Measurements from ENCODE around the gene PPP1R12B. TPM values are rescaled to one million over a fixed set of nuclear protein-coding genes. Genes with fewer than 3 reads are reported as not detected.
A peak's percentile ranks its signal among the peaks of the same experiment; 100 is the strongest.
"Not testable (repeated sequence)": the region's sequence is repeated elsewhere in the genome, so short reads cannot be mapped to it uniquely, and the experiment has no call there.

Gene PPP1R12B
- total RNA-seq, 8 experiments from 2014 or later, result 9.7 to 113 (median 18.6) TPM

- H3K4me3 ChIP-seq; ATAC-seq (replicated peaks in 6 of 8); H3K4me1 ChIP-seq (replicated peaks in 1 of 2); H3K27ac ChIP-seq; in situ Hi-C loops (cut with MboI; ENCODE audit: low pct_unique_long_range_greater_than_20kb in 2 of 9, low sequenced_read_pairs in 9 of 9, unreplicated experiment in 9 of 9): not testable (repeated sequence)
- 67 to 100% (median 87%) methylated on average over 1 to 2 of the region's 2 CpGs for WGBS, 10 experiments
Measured at GRCh38 chr1:202380535-202380934, 32.0 kb downstream of the PPP1R12B start.

GRCh38 chr1:202381867-202382266 lies 33.4 kb downstream of the PPP1R12B start:
- H3K4me1 ChIP-seq (replicated peaks in 1 of 2); ATAC-seq (replicated peaks in 6 of 8); H3K4me3 ChIP-seq; H3K27ac ChIP-seq; in situ Hi-C loops (cut with MboI; ENCODE audit: low pct_unique_long_range_greater_than_20kb in 2 of 9, low sequenced_read_pairs in 9 of 9, unreplicated experiment in 9 of 9): not testable (repeated sequence)
- WGBS, 10 experiments, result 100% methylated on average over 2 of the region's 4 CpGs; no CpG with 5 or more reads in 7 of the 10 experiments

GRCh38 chr1:202395831-202396230 lies 47.3 kb downstream of the PPP1R12B start:
- H3K4me3 ChIP-seq; H3K27ac ChIP-seq; in situ Hi-C loops (cut with MboI; ENCODE audit: low pct_unique_long_range_greater_than_20kb in 2 of 9, low sequenced_read_pairs in 9 of 9, unreplicated experiment in 9 of 9); H3K4me1 ChIP-seq (replicated peaks in 1 of 2); ATAC-seq (replicated peaks in 6 of 8): not testable (repeated sequence)
- 14 to 77% (median 56%) methylated on average over 2 to 3 of the region's 3 CpGs for WGBS, 10 experiments

GRCh38 chr1:202397256-202397655 lies 48.8 kb downstream of the PPP1R12B start:
- in situ Hi-C loops (cut with MboI; ENCODE audit: low pct_unique_long_range_greater_than_20kb in 2 of 9, low sequenced_read_pairs in 9 of 9, unreplicated experiment in 9 of 9), result no loop called here
- H3K4me3 ChIP-seq, result no peak overlapping the region

GRCh38 chr1:202398439-202398838 lies 49.9 kb downstream of the PPP1R12B start:
- H3K4me1 ChIP-seq (replicated peaks in 1 of 2); ATAC-seq (replicated peaks in 6 of 8); in situ Hi-C loops (cut with MboI; ENCODE audit: low pct_unique_long_range_greater_than_20kb in 2 of 9, low sequenced_read_pairs in 9 of 9, unreplicated experiment in 9 of 9); H3K27ac ChIP-seq; H3K4me3 ChIP-seq: not testable (repeated sequence)
- 40 to 86% (median 70%) methylated on average over 1 of the region's 1 CpG; no CpG with 5 or more reads in 5 of the 10 experiments for WGBS, 10 experiments

More at GRCh38 chr1:202397256-202397655, 48.8 kb downstream of the PPP1R12B start:
- no peak for ATAC-seq (replicated peaks in 6 of 8)
- Histone ChIP-seq H3K4me1 (replicated peaks in 1 of 2) (no peaks in the 10 kb centered on the region), H3K27ac (no peak overlapping the region)

- in situ Hi-C loops (cut with MboI; ENCODE audit: low pct_unique_long_range_greater_than_20kb in 2 of 9, low sequenced_read_pairs in 9 of 9, unreplicated experiment in 9 of 9); H3K4me1 ChIP-seq (replicated peaks in 1 of 2); H3K27ac ChIP-seq; H3K4me3 ChIP-seq: not testable (repeated sequence)
- ATAC-seq (replicated peaks in 6 of 8), result peak in 1 of 8 experiments; percentile 30
- 60 to 67% methylated on average over 1 of the region's 1 CpG; no CpG with 5 or more reads in 8 of the 10 experiments for WGBS, 10 experiments
Measured at GRCh38 chr1:202401771-202402170, 53.3 kb downstream of the PPP1R12B start.

- H3K4me3 ChIP-seq; ATAC-seq (replicated peaks in 6 of 8); H3K4me1 ChIP-seq (replicated peaks in 1 of 2); H3K27ac ChIP-seq; in situ Hi-C loops (cut with MboI; ENCODE audit: low pct_unique_long_range_greater_than_20kb in 2 of 9, low sequenced_read_pairs in 9 of 9, unreplicated experiment in 9 of 9): not testable (repeated sequence)
- 55 to 92% (median 80%) methylated on average over 1 to 2 of the region's 2 CpGs; no CpG with 5 or more reads in 4 of the 10 experiments for WGBS, 10 experiments
Measured at GRCh38 chr1:202403381-202403780, 54.9 kb downstream of the PPP1R12B start.

- Histone ChIP-seq H3K4me3 (no peak overlapping the region), H3K4me1 (replicated peaks in 1 of 2) (no peaks in the 10 kb centered on the region), H3K27ac (no peak overlapping the region)
- in situ Hi-C loops (cut with MboI; ENCODE audit: low pct_unique_long_range_greater_than_20kb in 2 of 9, low sequenced_read_pairs in 9 of 9, unreplicated experiment in 9 of 9), result no loop called here
- ATAC-seq (replicated peaks in 6 of 8), result peak in 1 of 8 experiments; percentile 63
- 91 to 100% (median 100%) methylated on average over 1 of the region's 1 CpG; no CpG with 5 or more reads in 5 of the 10 experiments for WGBS, 10 experiments
Measured at GRCh38 chr1:202405928-202406327, 57.4 kb downstream of the PPP1R12B start.

GRCh38 chr1:202406896-202407295 lies 58.4 kb downstream of the PPP1R12B start:
- H3K4me1 ChIP-seq (replicated peaks in 1 of 2); in situ Hi-C loops (cut with MboI; ENCODE audit: low pct_unique_long_range_greater_than_20kb in 2 of 9, low sequenced_read_pairs in 9 of 9, unreplicated experiment in 9 of 9); H3K4me3 ChIP-seq; H3K27ac ChIP-seq: not testable (repeated sequence)
- peak in 2 of 8 experiments; percentile 22 to 35 for ATAC-seq (replicated peaks in 6 of 8)
- WGBS, 10 experiments, result 20 to 100% (median 85%) methylated on average over 1 to 2 of the region's 2 CpGs; no CpG with 5 or more reads in 4 of the 10 experiments

GRCh38 chr1:202407378-202407777 lies 58.9 kb downstream of the PPP1R12B start:
- ATAC-seq (replicated peaks in 6 of 8); H3K4me3 ChIP-seq; H3K27ac ChIP-seq; in situ Hi-C loops (cut with MboI; ENCODE audit: low pct_unique_long_range_greater_than_20kb in 2 of 9, low sequenced_read_pairs in 9 of 9, unreplicated experiment in 9 of 9); H3K4me1 ChIP-seq (replicated peaks in 1 of 2): not testable (repeated sequence)
- 88 to 100% (median 100%) methylated on average over 1 of the region's 2 CpGs; no CpG with 5 or more reads in 1 of the 10 experiments for WGBS, 10 experiments

GRCh38 chr1:202410251-202410650 lies 61.8 kb downstream of the PPP1R12B start:
- H3K4me3 ChIP-seq; in situ Hi-C loops (cut with MboI; ENCODE audit: low pct_unique_long_range_greater_than_20kb in 2 of 9, low sequenced_read_pairs in 9 of 9, unreplicated experiment in 9 of 9); H3K4me1 ChIP-seq (replicated peaks in 1 of 2); H3K27ac ChIP-seq; ATAC-seq (replicated peaks in 6 of 8): not testable (repeated sequence)
- WGBS, 10 experiments, result 83 to 100% (median 100%) methylated on average over 1 to 2 of the region's 2 CpGs; no CpG with 5 or more reads in 5 of the 10 experiments

- WGBS, 10 experiments, result 0 to 70% (median 21%) methylated on average over 1 to 5 of the region's 5 CpGs; no CpG with 5 or more reads in 2 of the 10 experiments
- peak in 4 of 8 experiments; percentile 16 to 76 (median 68) for ATAC-seq (replicated peaks in 6 of 8)
- H3K27ac ChIP-seq; in situ Hi-C loops (cut with MboI; ENCODE audit: low pct_unique_long_range_greater_than_20kb in 2 of 9, low sequenced_read_pairs in 9 of 9, unreplicated experiment in 9 of 9); H3K4me1 ChIP-seq (replicated peaks in 1 of 2); H3K4me3 ChIP-seq: not testable (repeated sequence)
Measured at GRCh38 chr1:202410854-202411357, 62.4 kb downstream of the PPP1R12B start.

GRCh38 chr1:202411422-202411821 lies 62.9 kb downstream of the PPP1R12B start:
- ATAC-seq (replicated peaks in 6 of 8), result peak in 3 of 8 experiments; percentile 32 to 66 (median 57)

GRCh38 chr1:202412421-202412820 lies 63.9 kb downstream of the PPP1R12B start:
- ATAC-seq (replicated peaks in 6 of 8); H3K4me3 ChIP-seq; in situ Hi-C loops (cut with MboI; ENCODE audit: low pct_unique_long_range_greater_than_20kb in 2 of 9, low sequenced_read_pairs in 9 of 9, unreplicated experiment in 9 of 9); H3K4me1 ChIP-seq (replicated peaks in 1 of 2); H3K27ac ChIP-seq: not testable (repeated sequence)
- WGBS, 10 experiments, result 41 to 100% (median 64%) methylated on average over 1 to 3 of the region's 3 CpGs

More at GRCh38 chr1:202411422-202411821, 62.9 kb downstream of the PPP1R12B start:
- H3K27ac ChIP-seq, result no peak overlapping the region
- in situ Hi-C loops (cut with MboI; ENCODE audit: low pct_unique_long_range_greater_than_20kb in 2 of 9, low sequenced_read_pairs in 9 of 9, unreplicated experiment in 9 of 9), result no loop called here
- H3K4me1 ChIP-seq (replicated peaks in 1 of 2), result no peaks in the 10 kb centered on the region
- H3K4me3 ChIP-seq, result no peak overlapping the region
